Naive thymus-derived CD4-positive, alpha-beta T cell (primary cell): ENCODE results near the gene DECR2. TPM values are rescaled to one million over a fixed set of nuclear protein-coding genes. Genes with fewer than 3 reads are reported as not detected.

Experiments used
- ATAC-seq: fragments of 150-1000 bp; cut with Tn5 transposase; 2 replicates; pipeline ENCODE4 v1.10.0; 2021; ENCODE audit warnings: mild to moderate bottlenecking, moderate library complexity
- CTCF ChIA-PET: fragments of 350-600 bp; sonication (Branson Sonifier 250); formaldehyde crosslinking; loops from one replicate; lab custom pipeline; 2021; ENCODE audit warnings: antibody characterized with exemption; lab: Charles Lee
- POLR2A ChIA-PET: fragments of 350-600 bp; sonication (Branson Sonifier 250); formaldehyde crosslinking; loops from one replicate; lab custom pipeline; 2021; ENCODE audit warnings: antibody characterized with exemption, inconsistent platforms; lab: Charles Lee
- DNase-seq, 9 donors: peaks; one replicate each; pipeline versions ENCODE4 v3.0.0 to v3.0.0-alpha.2; 2020 to 2022; ENCODE audit warnings: mixed read lengths in 1 of 9
- H3K27ac ChIP-seq: one replicate; pipeline ENCODE4 v1.7.0; 2013; ENCODE audit warnings: mild to moderate bottlenecking, low read depth, low read length, moderate library complexity
- H3K27me3 ChIP-seq, 2 donors: one replicate each; pipeline ENCODE4 v1.7.0; 2013; ENCODE audit warnings: low read length in 2 of 2, mild to moderate bottlenecking in 2 of 2, moderate library complexity in 2 of 2; ENCODE audit not compliant: control insufficient read depth in 2 of 2, insufficient read depth in 2 of 2
- H3K36me3 ChIP-seq, 3 experiments: 1 replicate in 2 of 3; 2 replicates in 1 of 3; pipeline ENCODE4 v1.7.0; 2013; ENCODE audit warnings: low read length in 3 of 3, mild to moderate bottlenecking in 3 of 3, moderate library complexity in 1 of 3; ENCODE audit not compliant: insufficient read depth in 3 of 3, control insufficient read depth in 2 of 3
- H3K4me1 ChIP-seq, 2 donors: one replicate each; pipeline ENCODE4 v1.7.0; 2013; ENCODE audit warnings: low read length in 2 of 2, mild to moderate bottlenecking in 2 of 2, moderate library complexity in 1 of 2; ENCODE audit not compliant: control insufficient read depth in 2 of 2, insufficient read depth in 2 of 2
- H3K4me3 ChIP-seq: 2 replicates; pipeline ENCODE4 v1.7.0; 2013; ENCODE audit warnings: mild to moderate bottlenecking, low read length
- H3K9me3 ChIP-seq, 3 experiments: 1 replicate in 2 of 3; 2 replicates in 1 of 3; pipeline ENCODE4 v1.7.0; 2013; ENCODE audit warnings: low read length in 3 of 3; ENCODE audit not compliant: control insufficient read depth in 2 of 3
- H3K27ac Mint-ChIP-seq, 9 donors: one replicate each; pipeline ENCODE4 v1.8.0; 2020 to 2022; ENCODE audit warnings: mixed read lengths in 9 of 9, mild to moderate bottlenecking in 8 of 9, moderate library complexity in 5 of 9, inconsistent platforms in 2 of 9
- H3K27me3 Mint-ChIP-seq, 5 donors: one replicate each; pipeline ENCODE4 v1.8.0; 2021 to 2022; ENCODE audit warnings: mixed read lengths in 5 of 5, mild to moderate bottlenecking in 1 of 5
- H3K36me3 Mint-ChIP-seq, 5 donors: one replicate each; pipeline ENCODE4 v1.8.0; 2020 to 2022; ENCODE audit warnings: mixed read lengths in 5 of 5, mild to moderate bottlenecking in 3 of 5, inconsistent platforms in 1 of 5
- H3K4me1 Mint-ChIP-seq, 7 donors: one replicate each; pipeline ENCODE4 v1.8.0; 2020 to 2022; ENCODE audit warnings: mixed read lengths in 7 of 7, mild to moderate bottlenecking in 3 of 7, inconsistent platforms in 1 of 7
- H3K4me3 Mint-ChIP-seq, 10 donors: one replicate each; pipeline ENCODE4 v1.8.0; 2020 to 2022; ENCODE audit warnings: mild to moderate bottlenecking in 10 of 10, mixed read lengths in 10 of 10, moderate library complexity in 6 of 10, inconsistent platforms in 2 of 10
- H3K9me3 Mint-ChIP-seq, 11 donors: one replicate each; pipeline ENCODE4 v1.8.0; 2020 to 2022; ENCODE audit warnings: mixed read lengths in 11 of 11, mild to moderate bottlenecking in 4 of 11, inconsistent platforms in 1 of 11, moderate library complexity in 1 of 11
- intact Hi-C, 2 donors: fragments of 100-400 bp; cut with micrococcal nuclease; formaldehyde crosslinking; loops; one replicate each; pipeline ENCODE4 v1.15.1; 2023
- polyA plus RNA-seq, 2 donors: library from polyadenylated mRNA; unstranded; fragments of 300-500 nt; fragmentation: Illumina TruSeq; gene quantifications; one replicate each; pipeline ENCODE4 v1.2.3, GENCODE V29; 2021
- total RNA-seq, 6 experiments: library from RNA in 5 of 6; stranded (reverse) in 5 of 6; gene quantifications; 1 replicate in 5 of 6; 2 replicates in 1 of 6; pipeline ENCODE4 v1.2.3 and lab custom pipeline; 2021 to 2026

The DECR2 gene
- total and polyA plus RNA-seq, 7 experiments from 2014 or later: 7.8 to 13.8 (median 8.5) TPM

GRCh38 chr16:364595-365491 lies 36.8 kb upstream of the DECR2 start:
- no peak overlapping the region for H3K4me3 Mint-ChIP-seq
- Histone ChIP-seq H3K4me3 (no peak overlapping the region), H3K27ac (no peak overlapping the region), H3K27me3 (no peaks in the 10 kb centered on the region), H3K4me1 (peaks cover 5 to 6% of the 10 kb centered on the region in 2 donors), H3K9me3 (no peaks in the 10 kb centered on the region), H3K36me3 (peaks cover 0 to 32% (median 0%) of the 10 kb centered on the region in 3 experiments)
- intact Hi-C loops: no loop called here
- CTCF ChIA-PET: interaction anchor here (0.7 to 1.2 kb wide), 4 partner anchors 9 to 300 kb away, joined by 3 to 6 read pairs (median 4); no protein-coding TSS in a partner anchor
- POLR2A ChIA-PET: interaction anchor here (1.0 to 1.9 kb wide), 2 partner anchors 9 to 254 kb away, joined by 7 to 8 read pairs; no protein-coding TSS in a partner anchor
- ATAC-seq (no peak), DNase-seq (no peak)
- peaks cover 0 to 7% (median 3%) of the 10 kb centered on the region in 5 donors for H3K36me3 Mint-ChIP-seq
- H3K27ac Mint-ChIP-seq: peak overlapping the region in 1 of 9 donors; percentile 49
- no peaks in the 10 kb centered on the region for H3K9me3 Mint-ChIP-seq
- peaks cover 0 to 4% (median 0%) of the 10 kb centered on the region in 5 donors for H3K27me3 Mint-ChIP-seq
- peaks cover 0 to 15% (median 10%) of the 10 kb centered on the region in 7 donors for H3K4me1 Mint-ChIP-seq

GRCh38 chr16:366476-366875 lies 35.2 kb upstream of the DECR2 start:
- no peak for DNase-seq
- POLR2A ChIA-PET: interaction anchor here (1.2 to 1.9 kb wide), 2 partner anchors 11 to 13 kb away, joined by 3 to 7 read pairs; no protein-coding TSS in a partner anchor
- H3K4me3 Mint-ChIP-seq: no peak overlapping the region

GRCh38 chr16:367333-367903 lies 34.3 kb upstream of the DECR2 start:
- H3K9me3 ChIP-seq: no peaks in the 10 kb centered on the region
- ATAC-seq: no peak
- Mint-ChIP-seq H3K27me3 (peaks cover 0 to 4% (median 0%) of the 10 kb centered on the region in 5 donors), H3K36me3 (peaks cover 0 to 8% (median 4%) of the 10 kb centered on the region in 5 donors), H3K27ac (no peak overlapping the region), H3K9me3 (no peaks in the 10 kb centered on the region), H3K4me3 (peak overlapping the region in 2 of 10 donors; percentile 45 to 51), H3K4me1 (peaks cover 4 to 22% (median 13%) of the 10 kb centered on the region in 7 donors)
- intact Hi-C loops: no loop called here
- no peak overlapping the region for H3K4me3 ChIP-seq
- H3K27me3 ChIP-seq: no peaks in the 10 kb centered on the region
- DNase-seq: no peak
- H3K4me1 ChIP-seq: peaks cover 10 to 14% of the 10 kb centered on the region in 2 donors
- H3K27ac ChIP-seq: no peak overlapping the region
- peaks cover 0 to 44% (median 0%) of the 10 kb centered on the region in 3 experiments for H3K36me3 ChIP-seq
- CTCF ChIA-PET: interaction anchor here (1.5 kb wide), 1 partner anchor 132 kb away, joined by 4 read pairs; no protein-coding TSS in a partner anchor
- POLR2A ChIA-PET: no interaction called here

More at GRCh38 chr16:366476-366875, 35.2 kb upstream of the DECR2 start:
- Histone ChIP-seq H3K4me1 (peaks cover 10 to 14% of the 10 kb centered on the region in 2 donors), H3K4me3 (no peak overlapping the region), H3K27me3 (no peaks in the 10 kb centered on the region), H3K27ac (no peak overlapping the region), H3K36me3 (peaks cover 0 to 35% (median 0%) of the 10 kb centered on the region in 3 experiments), H3K9me3 (no peaks in the 10 kb centered on the region)
- Mint-ChIP-seq H3K27me3 (peaks cover 0 to 4% (median 0%) of the 10 kb centered on the region in 5 donors), H3K4me1 (peaks cover 4 to 27% (median 19%) of the 10 kb centered on the region in 7 donors), H3K9me3 (no peaks in the 10 kb centered on the region), H3K36me3 (peaks cover 0 to 7% (median 4%) of the 10 kb centered on the region in 5 donors), H3K27ac (no peak overlapping the region)
- intact Hi-C loops: no loop called here
- ATAC-seq: no peak
- CTCF ChIA-PET: interaction anchor here (1.4 to 1.5 kb wide), 2 partner anchors 131 to 259 kb away, joined by 3 to 4 read pairs; no protein-coding TSS in a partner anchor

- intact Hi-C loops: no loop called here
- no peaks in the 10 kb centered on the region for H3K9me3 ChIP-seq
- Mint-ChIP-seq H3K9me3 (no peaks in the 10 kb centered on the region), H3K27me3 (peaks cover 0 to 2% (median 0%) of the 10 kb centered on the region in 5 donors), H3K36me3 (peaks cover 0 to 11% (median 7%) of the 10 kb centered on the region in 5 donors), H3K4me3 (peak overlapping the region in 2 of 10 donors; percentile 1 to 61), H3K27ac (peak overlapping the region in 1 of 9 donors; percentile 61), H3K4me1 (peaks cover 4 to 26% (median 13%) of the 10 kb centered on the region in 7 donors)
- peaks cover 10 to 14% of the 10 kb centered on the region in 2 donors for H3K4me1 ChIP-seq
- ATAC-seq (no peak), DNase-seq (no peak)
- ChIA-PET CTCF (no interaction called here), POLR2A (interaction anchor here (0.6 to 1.0 kb wide), 2 partner anchors 13 kb away, joined by 3 read pairs; partner anchors contain the start of gene PGAP6)
- H3K27me3 ChIP-seq: no peaks in the 10 kb centered on the region
- H3K4me3 ChIP-seq: no peak overlapping the region
- H3K36me3 ChIP-seq: peaks cover 0 to 56% (median 0%) of the 10 kb centered on the region in 3 experiments
- H3K27ac ChIP-seq: no peak overlapping the region
Observed at GRCh38 chr16:368388-369158, 33.1 kb upstream of the DECR2 start.

- H3K9me3 Mint-ChIP-seq: no peaks in the 10 kb centered on the region
- no peaks in the 10 kb centered on the region for H3K9me3 ChIP-seq
- no peak overlapping the region for H3K4me3 ChIP-seq
- peaks cover 0 to 13% (median 7%) of the 10 kb centered on the region in 5 donors for H3K36me3 Mint-ChIP-seq
- H3K4me3 Mint-ChIP-seq: peak overlapping the region; percentile 19 to 96 (median 68)
- intact Hi-C loops: no loop called here
- no peaks in the 10 kb centered on the region for H3K27me3 ChIP-seq
- DNase-seq: no peak
- POLR2A ChIA-PET: interaction anchor here (0.6 to 1.0 kb wide), 3 partner anchors 13 to 18 kb away, joined by 3 read pairs; partner anchors contain the start of gene PGAP6
- H3K4me1 Mint-ChIP-seq: peaks cover 4 to 26% (median 13%) of the 10 kb centered on the region in 7 donors
- peak overlapping the region in 5 of 9 donors; percentile 16 to 71 (median 53) for H3K27ac Mint-ChIP-seq
- peaks cover 0 to 64% (median 0%) of the 10 kb centered on the region in 3 experiments for H3K36me3 ChIP-seq
- CTCF ChIA-PET: no interaction called here
- no peak for ATAC-seq
- no peak overlapping the region for H3K27ac ChIP-seq
- peaks cover 10 to 14% of the 10 kb centered on the region in 2 donors for H3K4me1 ChIP-seq
- H3K27me3 Mint-ChIP-seq: no peaks in the 10 kb centered on the region
Observed at GRCh38 chr16:369275-369865, 32.3 kb upstream of the DECR2 start.
